Measurements from ENCODE around the gene HHIPL1.

Gene HHIPL1

GRCh38 chr14:99644723-99645544 is at the start of gene HHIPL1:
Gene HHIPL1, plus strand, starts transcription at chr14:99645129. Its CDS starts 79 bp downstream, at chr14:99645208.
- DNase-seq, result no peak

- no peak for DNase-seq
Observed at GRCh38 chr14:99595524-99595923, 49.4 kb upstream of the HHIPL1 start.

- DNase-seq, result no peak
Observed at GRCh38 chr14:99596071-99596627, 48.8 kb upstream of the HHIPL1 start.

DNA sequence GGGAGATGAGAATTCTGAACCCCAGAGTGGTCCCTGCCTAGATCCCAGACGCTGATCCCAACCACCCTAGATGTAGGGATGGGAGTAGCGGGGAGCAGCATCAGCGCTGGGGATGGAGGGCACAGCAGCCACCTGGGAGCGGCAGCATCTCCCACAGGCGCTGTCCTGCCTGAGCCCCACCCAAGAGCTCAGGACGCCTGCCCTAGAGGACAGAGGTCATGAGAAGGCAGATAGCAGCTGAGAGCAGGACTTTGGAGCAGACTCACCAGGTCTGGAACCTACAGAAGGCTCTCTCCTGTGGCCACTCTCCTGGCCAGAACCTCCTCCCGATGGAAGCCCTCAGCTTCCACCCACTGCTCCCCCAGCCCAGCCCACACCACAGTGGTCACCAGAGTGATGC is 48.2 kb upstream of the HHIPL1 start:
- DNase-seq, result no peak

- DNase-seq, result no peak
Observed at GRCh38 chr14:99597911-99598600, 46.9 kb upstream of the HHIPL1 start.

GRCh38 chr14:99598774-99599173 is 46.2 kb upstream of the HHIPL1 start:
- DNase-seq, result no peak

- no peak for DNase-seq
Observed at GRCh38 chr14:99599393-99599792, 45.5 kb upstream of the HHIPL1 start.

DNA sequence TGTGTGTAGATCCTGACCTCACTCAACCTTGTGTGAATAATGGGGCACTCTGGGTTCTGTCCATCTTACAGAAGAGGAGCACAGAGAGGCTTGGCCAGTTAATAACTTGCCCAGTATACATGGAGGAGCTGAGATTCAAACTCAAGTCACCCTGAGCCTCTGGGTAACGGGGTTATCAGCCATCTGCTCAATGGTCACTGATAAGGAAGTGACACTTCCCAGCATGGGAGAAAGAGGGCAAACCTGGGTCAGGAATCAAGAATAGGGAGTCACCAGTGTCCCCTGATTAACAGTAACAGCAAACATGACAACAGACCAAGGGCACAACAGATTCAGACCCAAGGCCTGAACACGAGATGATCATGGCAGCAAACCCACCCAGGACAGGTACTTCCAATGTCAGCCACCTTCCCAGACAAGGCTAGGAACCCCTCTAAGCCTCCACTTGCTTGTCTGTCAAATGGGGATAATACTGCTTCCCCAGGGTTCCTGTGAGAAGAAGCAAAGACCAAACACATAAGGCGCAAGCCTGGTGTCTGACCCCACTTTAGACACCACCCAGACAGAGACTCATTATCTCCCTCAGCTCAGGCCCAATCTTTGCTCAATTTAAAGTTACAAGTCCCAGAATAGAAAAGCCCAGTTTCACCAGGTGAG is 44.6 kb upstream of the HHIPL1 start:
- no peak for DNase-seq

- DNase-seq, result no peak
Observed at GRCh38 chr14:99601361-99601831, 43.5 kb upstream of the HHIPL1 start.

- no peak for DNase-seq
Observed at GRCh38 chr14:99602054-99602787, 42.7 kb upstream of the HHIPL1 start.

DNA sequence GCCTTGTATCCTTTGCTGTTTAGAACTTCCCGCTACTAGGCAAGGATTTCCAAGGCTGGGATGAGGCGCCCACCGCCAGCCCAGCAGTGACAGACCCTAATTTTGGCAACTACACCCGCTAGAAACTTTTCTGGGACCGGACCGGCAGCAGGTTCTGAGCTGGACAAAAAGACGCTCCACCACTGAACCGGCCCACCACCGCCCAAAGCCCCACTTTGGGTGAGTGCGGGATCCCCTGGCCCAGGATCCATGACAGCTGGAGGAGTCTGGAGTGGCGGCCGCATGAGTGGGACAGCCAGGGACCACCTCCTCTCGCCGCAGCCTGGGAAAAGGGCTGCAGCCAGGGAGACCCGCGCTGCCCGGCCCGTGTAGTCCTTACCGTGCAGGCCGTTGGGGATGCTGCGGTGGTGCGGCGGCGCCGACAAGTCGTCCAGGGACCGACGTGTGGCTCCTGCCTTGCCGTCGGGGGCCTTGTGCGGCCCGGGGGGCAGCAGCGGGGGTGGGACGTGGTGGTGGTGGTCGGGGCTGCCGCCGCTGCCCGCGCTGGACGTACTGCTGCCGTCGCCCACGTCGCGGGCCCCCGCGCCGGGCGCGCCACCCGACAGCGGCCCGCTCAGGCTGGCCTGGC is 42.0 kb upstream of the HHIPL1 start:
- DNase-seq, result no peak

DNA sequence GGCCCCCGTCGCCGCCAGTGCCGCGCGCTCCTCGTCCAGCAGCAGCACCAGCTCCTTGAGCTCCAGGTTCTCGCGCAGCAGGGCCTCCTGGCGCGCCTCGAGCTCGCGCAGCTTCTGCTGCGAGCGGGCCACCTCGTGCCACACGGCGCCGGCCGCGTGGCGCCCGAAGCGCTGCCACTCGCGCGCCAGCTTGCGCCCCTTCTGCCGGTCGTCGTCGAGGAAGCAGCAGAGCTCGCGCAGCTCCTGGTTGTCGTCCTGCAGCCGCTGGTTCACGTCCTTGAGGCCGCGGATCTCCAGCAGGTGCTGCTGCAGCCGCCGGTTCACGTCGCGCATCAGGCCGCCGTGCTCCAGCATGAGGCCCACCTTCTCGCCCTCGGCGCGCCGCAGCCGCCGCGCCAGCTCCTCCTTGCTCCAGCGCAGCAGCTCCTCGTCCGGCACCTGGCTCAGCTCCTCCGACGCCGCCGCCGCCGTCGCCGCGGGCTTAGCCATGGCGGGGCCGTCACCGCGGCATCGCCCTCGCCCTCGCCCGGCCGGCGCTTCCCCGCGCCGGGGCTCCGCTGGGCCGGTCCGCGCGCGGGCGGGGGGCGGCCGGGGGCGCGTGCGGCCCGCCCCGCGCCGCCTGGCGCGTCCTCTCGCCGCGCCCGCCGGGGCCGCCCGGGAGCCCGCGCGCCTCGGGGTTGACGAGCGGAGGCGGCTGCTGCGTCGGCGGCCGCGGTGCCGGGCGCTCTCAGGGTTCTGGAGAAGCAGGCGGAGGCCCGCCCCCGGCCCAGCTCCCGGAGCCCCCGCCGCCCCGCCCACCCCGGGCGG is 41.3 kb upstream of the HHIPL1 start, which contains the start of gene CCDC85C:
CCDC85C (minus strand) TSS at position 737 of the 807 bp plus-strand sequence; CDS start at position 489, 248 bp downstream.
- peak; percentile 58 for DNase-seq

DNA sequence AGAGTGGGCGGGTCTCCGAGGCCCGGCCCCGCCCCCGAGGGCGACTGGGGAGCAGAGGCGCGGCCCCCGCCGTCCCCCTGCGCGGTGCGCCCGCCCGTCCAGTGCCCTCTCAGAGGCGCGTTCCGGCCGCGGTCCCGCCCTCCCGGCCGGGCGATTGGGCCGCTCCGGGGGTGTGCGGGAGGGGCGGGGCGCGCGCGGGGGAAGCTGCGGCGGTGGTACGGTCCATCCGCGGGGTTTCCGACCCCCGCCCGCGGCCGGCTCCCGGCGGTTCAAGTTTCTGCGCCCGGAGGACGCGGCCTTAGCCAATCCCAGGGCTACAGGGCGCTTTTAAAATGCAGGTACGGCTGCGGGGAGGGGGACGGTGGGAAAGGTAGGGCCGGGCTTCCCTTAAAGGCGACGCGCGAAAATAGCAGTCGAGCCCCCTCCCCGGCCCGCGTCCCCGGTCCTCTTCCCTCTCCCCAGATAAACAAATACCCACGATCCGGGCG is 40.6 kb upstream of the HHIPL1 start:
- peak; percentile 98 for DNase-seq

- DNase-seq, result peak; percentile 36
Observed at GRCh38 chr14:99604766-99605298, 40.1 kb upstream of the HHIPL1 start.

DNA sequence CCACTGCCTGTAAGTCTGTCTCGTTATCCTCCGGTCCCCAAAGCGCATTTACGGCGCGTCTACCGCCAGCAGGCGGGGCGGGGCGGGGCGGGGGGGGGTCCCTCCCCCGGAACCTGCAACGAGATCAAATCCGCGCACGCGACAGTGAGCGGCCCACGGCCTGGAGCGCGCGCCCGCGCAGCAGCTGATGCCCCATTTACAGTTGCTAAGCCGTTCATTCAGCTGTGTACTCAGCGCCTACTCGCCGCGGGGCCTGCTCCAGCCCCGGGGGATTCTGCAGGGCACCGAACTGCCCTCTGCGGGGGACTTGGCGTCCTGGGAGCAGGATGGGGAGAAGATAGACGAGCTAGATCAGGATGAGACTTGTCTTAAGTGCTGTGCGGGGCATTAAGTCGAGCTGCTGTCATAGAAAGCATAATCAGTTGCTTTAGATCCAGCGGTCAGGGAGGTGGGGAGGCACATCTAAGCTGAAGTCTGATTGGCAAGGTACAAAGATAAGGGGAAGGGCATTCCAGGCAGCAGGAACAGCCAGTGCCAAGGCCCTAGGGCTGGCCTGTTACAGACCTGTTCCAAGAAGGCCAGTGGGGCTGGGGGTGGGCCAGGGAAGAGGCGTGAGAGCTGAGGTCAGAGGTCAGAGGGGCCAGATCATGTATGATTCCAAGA is 39.5 kb upstream of the HHIPL1 start:
- DNase-seq, result peak; percentile 86

- DNase-seq, result no peak
Observed at GRCh38 chr14:99606359-99606758, 38.6 kb upstream of the HHIPL1 start.

GRCh38 chr14:99608591-99608990 is 36.3 kb upstream of the HHIPL1 start:
- DNase-seq, result no peak

DNA sequence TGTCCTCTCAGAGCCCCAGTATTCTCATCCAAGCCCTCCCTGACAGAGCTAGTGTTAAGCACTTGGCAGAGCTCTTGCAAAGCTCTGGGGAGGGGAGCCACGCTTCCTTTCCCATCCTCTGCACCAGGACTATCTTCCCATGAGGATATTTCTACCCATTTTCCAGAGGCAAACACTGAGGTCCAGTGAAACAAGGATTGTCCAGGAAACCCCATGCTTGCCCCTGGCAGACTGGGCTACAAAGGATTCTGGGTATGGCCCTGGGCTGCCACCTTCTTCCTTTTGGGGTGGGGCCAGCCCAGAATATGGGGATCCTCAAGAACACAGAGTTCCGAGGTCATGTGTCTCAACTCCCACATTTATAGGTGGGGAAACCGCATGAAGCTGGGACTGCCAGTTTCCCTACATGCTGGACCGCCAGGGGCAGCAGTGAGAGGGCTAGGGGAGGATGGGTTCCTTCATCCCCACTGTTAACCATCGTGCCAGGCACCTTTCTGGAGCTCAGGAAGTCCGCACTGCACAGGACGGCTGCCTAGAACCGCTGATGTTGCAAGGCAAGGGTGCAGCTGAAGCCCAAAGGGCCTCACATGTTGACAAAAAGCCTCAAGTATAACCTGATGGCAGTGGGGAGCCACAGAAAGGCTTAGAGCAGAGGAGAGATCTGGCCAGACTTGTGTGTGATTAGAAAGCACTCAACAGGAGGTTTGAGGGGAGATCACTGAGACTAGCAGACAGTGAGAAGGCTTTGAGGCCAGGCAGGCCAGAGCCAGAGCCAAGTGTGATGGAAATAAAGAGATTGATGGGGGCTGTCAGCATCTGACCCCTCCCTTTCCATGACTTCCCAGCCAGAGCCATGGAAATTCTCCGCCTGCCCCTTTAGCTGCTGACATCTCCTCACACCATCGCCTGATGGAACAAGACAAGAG is 35.4 kb upstream of the HHIPL1 start:
- no peak for DNase-seq

- no peak for DNase-seq
Observed at GRCh38 chr14:99611646-99612045, 33.3 kb upstream of the HHIPL1 start.

All from CD4-positive, alpha-beta T cell treated with Interleukin-12 subunit alpha and Interleukin-12 subunit beta, for 1 hour (primary cell).